Left ventricle myocardium inferior (tissue), 1 donor: ENCODE measurements around the gene DCDC2C. TPM values are rescaled to one million over a fixed set of nuclear protein-coding genes. Genes with fewer than 3 reads are reported as not detected.

Experiments used
- DNase-seq: peaks from one replicate; pipeline ENCODE4 v3.0.0-alpha.2; 2020
- H3K27ac ChIP-seq: fragments of 200-600 bp; replicated peaks from 2 replicates; pipeline ENCODE4 v1.8.0; 2021
- H3K27me3 ChIP-seq: fragments of 200-600 bp; 2 replicates; pipeline ENCODE4 v1.8.0; 2021; ENCODE audit warnings: low read depth
- H3K36me3 ChIP-seq: fragments of 200-600 bp; 2 replicates; pipeline ENCODE4 v1.8.0; 2021
- H3K4me1 ChIP-seq: fragments of 200-600 bp; 2 replicates; pipeline ENCODE4 v1.8.0; 2021
- H3K4me3 ChIP-seq: fragments of 200-600 bp; 2 replicates; pipeline ENCODE4 v1.8.0; 2021; ENCODE audit warnings: mild to moderate bottlenecking, moderate library complexity
- H3K9me3 ChIP-seq: fragments of 200-600 bp; replicated peaks from 2 replicates; pipeline ENCODE4 v1.8.0; 2021
- intact Hi-C: fragments of 100-400 bp; cut with micrococcal nuclease; formaldehyde crosslinking; loops from one replicate; pipeline ENCODE4 v1.11.0; 2022
- total RNA-seq: library from RNA; stranded (reverse); fragmentation: NEBNext Ultra II Directional; extraction: Animal tissue kit (Norgen Biotek cat#: 25700); gene quantifications from one replicate; pipeline ENCODE4 v1.2.1, GENCODE V29; 2021
- TF ChIP-seq, protein P1 (sequence below): fragments of 200-600 bp; IDR thresholded peaks from 2 replicates; pipeline ENCODE4 v1.8.0; 2021; ENCODE audit warnings: antibody characterized with exemption, mild to moderate bottlenecking, borderline replicate concordance
- donor health status: DM: no; HTN: yes; CAD: no; lungs with severe emphysema.

DCDC2C gene
- total RNA-seq, 1 donor from 2014 or later, result not detected

DNA sequence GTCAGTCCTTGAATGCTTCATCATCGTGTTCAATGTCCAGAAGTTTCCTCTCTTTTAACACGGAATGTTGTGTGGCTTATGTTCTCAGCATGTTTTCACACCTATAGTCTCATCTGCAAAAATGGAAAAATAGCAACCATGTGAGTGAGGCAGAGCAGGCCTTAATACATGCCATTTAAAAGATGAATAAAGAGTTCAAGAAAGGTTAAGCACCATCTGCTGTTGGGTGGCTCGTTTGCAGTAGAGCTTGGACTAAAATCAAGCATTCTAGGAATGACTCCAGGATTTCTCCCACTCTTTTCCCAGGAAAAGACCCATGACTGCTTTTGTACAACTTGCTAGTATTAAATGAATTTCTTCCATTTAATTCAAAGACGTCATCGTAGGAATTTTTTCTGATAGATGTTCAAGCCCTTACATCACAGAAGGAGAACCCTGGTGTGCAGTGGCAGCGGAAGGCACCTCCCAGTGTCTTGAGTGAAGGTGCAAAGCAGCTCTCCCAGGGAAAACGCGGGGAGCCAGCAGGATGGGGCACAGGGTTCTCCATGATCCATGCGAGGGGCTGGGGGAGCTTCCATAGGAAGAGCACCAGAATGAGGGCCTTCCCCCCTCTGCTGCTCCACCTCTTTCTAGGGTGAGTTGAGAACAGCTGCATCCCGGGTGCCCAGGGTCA is 9.6 kb downstream of the DCDC2C start:
- DNase-seq, result no peak
- Histone ChIP-seq H3K4me1 (peaks cover 5% of the 10 kb centered on the region), H3K27me3 (peaks cover 24% of the 10 kb centered on the region), H3K9me3 (no peaks in the 10 kb centered on the region), H3K4me3 (no peak overlapping the region), H3K27ac (no peak overlapping the region), H3K36me3 (no peaks in the 10 kb centered on the region)
- intact Hi-C loops, result no loop called here
- TF ChIP-seq, protein P1, sequence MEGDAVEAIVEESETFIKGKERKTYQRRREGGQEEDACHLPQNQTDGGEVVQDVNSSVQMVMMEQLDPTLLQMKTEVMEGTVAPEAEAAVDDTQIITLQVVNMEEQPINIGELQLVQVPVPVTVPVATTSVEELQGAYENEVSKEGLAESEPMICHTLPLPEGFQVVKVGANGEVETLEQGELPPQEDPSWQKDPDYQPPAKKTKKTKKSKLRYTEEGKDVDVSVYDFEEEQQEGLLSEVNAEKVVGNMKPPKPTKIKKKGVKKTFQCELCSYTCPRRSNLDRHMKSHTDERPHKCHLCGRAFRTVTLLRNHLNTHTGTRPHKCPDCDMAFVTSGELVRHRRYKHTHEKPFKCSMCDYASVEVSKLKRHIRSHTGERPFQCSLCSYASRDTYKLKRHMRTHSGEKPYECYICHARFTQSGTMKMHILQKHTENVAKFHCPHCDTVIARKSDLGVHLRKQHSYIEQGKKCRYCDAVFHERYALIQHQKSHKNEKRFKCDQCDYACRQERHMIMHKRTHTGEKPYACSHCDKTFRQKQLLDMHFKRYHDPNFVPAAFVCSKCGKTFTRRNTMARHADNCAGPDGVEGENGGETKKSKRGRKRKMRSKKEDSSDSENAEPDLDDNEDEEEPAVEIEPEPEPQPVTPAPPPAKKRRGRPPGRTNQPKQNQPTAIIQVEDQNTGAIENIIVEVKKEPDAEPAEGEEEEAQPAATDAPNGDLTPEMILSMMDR, result no peak

DNA sequence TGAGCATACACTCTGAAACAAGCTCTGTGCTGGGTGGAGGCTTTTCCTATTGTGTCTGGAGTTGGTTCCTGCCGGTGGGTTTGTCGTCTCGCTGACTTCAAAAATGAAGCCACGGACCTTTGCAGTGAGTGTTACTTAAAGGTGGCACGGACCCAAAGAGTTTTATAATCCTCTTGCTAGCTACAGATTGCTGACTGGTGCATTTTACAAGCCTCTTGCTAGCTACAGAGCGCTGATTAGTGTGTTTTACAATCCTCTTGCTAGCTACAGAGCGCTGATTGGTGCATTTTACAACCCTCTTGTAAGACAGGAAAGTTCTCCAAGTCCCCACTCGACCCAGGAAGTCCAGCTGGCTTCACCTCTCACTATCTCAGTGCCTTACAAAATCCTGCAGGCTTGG is 15.3 kb downstream of the DCDC2C start:
- intact Hi-C loops, result no loop called here
- no peak for DNase-seq
- Histone ChIP-seq H3K4me1 (no peaks in the 10 kb centered on the region), H3K27me3 (peaks cover 15% of the 10 kb centered on the region), H3K36me3 (no peaks in the 10 kb centered on the region), H3K9me3 (no peaks in the 10 kb centered on the region), H3K4me3 (no peak overlapping the region), H3K27ac (no peak overlapping the region)
- TF ChIP-seq, protein P1, result no peak

DNA sequence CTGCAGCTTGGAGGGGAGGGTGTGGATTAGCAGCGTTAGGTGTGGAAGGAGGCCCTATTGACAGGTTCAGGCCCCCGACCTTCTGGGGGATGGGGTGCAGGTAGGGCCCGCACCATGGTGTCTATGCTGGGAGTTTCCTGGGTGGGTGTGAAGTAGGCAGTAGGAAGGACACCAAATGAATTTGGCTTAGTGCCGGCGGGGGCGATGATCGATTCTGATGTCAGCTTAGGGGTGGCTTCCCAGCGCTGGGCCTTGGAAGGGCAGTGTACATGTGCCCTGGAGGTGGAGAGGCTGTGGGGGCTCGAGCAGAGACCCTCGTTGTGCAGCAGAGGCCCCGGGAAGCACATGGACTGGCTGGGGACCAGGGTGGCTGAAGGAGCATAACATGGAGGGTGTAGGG is 21.6 kb downstream of the DCDC2C start:
- DNase-seq, result no peak
- Histone ChIP-seq H3K27me3 (peaks cover 43% of the 10 kb centered on the region), H3K27ac (no peak overlapping the region), H3K36me3 (no peaks in the 10 kb centered on the region), H3K4me3 (no peak overlapping the region), H3K9me3 (no peaks in the 10 kb centered on the region), H3K4me1 (peaks cover 8% of the 10 kb centered on the region)
- TF ChIP-seq, protein P1, result no peak
- intact Hi-C loops, result no loop called here

DNA sequence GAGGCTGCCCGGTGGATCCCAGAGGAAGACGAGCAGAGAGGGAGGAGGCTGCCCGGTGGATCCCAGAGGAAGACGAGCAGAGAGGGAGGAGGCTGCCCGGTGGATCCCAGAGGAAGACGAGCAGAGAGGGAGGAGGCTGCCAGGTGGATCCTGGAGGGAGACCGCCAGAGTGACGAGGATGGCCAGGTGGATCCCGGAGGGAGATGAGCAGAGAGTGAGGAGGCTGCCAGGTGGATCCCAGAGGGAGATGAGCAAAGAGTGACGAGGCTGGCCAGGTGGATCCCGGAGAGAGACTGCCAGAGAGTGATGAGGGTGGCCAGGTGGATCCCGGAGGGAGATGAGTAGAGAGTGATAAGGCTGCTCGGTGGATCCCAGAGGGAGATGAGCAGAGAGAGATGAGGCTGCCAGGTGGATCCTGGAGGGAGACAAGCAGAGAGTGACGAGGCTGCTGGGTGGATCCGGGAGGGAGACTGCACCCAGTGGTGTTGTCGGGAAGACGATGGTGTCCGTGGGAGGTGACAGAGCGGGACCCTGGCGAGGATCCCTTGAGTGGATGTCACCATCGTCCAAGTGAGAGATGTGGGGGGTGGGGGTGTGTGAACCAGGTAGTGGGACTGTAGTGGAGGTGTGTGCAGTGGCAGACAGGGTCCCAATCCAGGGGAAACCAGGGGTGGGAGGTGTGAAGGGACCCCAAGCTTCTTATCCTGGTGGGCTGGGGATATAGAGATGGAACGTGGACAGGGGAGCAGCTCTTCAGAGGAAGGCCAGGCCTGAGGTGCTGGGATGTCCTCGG is 22.3 kb downstream of the DCDC2C start:
- no peaks in the 10 kb centered on the region for H3K36me3 ChIP-seq
- H3K4me1 ChIP-seq, result peaks cover 8% of the 10 kb centered on the region
- no peak overlapping the region for H3K4me3 ChIP-seq
- TF ChIP-seq, protein P1, result no peak
- peaks cover 38% of the 10 kb centered on the region for H3K27me3 ChIP-seq
- no peaks in the 10 kb centered on the region for H3K9me3 ChIP-seq
- no peak for DNase-seq
- intact Hi-C loops, result no loop called here
- no peak overlapping the region for H3K27ac ChIP-seq

DNA sequence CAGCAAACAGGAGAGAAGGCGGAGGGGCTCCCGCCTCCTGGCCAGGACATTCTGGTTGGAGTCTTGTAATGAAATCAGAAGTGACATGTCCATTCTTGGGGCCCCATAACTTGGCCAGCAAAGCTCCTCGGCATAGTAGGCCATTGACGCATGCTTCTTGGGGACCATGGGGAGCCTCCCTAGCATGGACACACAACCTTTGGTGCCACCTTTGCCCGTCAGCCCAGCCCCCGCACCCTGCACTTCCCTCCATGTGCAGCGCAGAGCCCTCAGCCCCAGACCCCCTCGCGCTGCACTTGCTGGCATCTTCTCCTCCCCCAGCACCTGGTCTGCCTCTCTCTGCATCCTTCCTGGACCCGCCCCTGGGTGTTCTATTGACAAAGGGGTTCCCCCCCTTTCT is 23.1 kb downstream of the DCDC2C start:
- H3K27ac ChIP-seq, result no peak overlapping the region
- H3K36me3 ChIP-seq, result no peaks in the 10 kb centered on the region
- no peak for DNase-seq
- H3K27me3 ChIP-seq, result peaks cover 43% of the 10 kb centered on the region
- no peak overlapping the region for H3K4me3 ChIP-seq
- intact Hi-C loops, result no loop called here
- no peaks in the 10 kb centered on the region for H3K9me3 ChIP-seq
- TF ChIP-seq, protein P1, result no peak
- peaks cover 8% of the 10 kb centered on the region for H3K4me1 ChIP-seq
